ENCODE measurements around the gene DGCR8. TPM values are rescaled to one million over a fixed set of nuclear protein-coding genes. Genes with fewer than 3 reads are reported as not detected.

The DGCR8 gene
- total RNA-seq, 1 donor = 7.9 TPM

- H3K4me1 ChIP-seq (ENCODE audit: insufficient read depth, low read length) = peaks cover 16% of the 10 kb centered on the region
- H3K27me3 ChIP-seq (ENCODE audit: insufficient read depth, low read length) = no peaks in the 10 kb centered on the region
- H3K4me3 ChIP-seq (ENCODE audit: low read length) = no peak overlapping the region
- no peaks in the 10 kb centered on the region for H3K9me3 ChIP-seq (ENCODE audit: low read depth, low read length)
These were observed 56.5 kb downstream of the DGCR8 start for GRCh38 chr22:20136603-20136873.

DNA sequence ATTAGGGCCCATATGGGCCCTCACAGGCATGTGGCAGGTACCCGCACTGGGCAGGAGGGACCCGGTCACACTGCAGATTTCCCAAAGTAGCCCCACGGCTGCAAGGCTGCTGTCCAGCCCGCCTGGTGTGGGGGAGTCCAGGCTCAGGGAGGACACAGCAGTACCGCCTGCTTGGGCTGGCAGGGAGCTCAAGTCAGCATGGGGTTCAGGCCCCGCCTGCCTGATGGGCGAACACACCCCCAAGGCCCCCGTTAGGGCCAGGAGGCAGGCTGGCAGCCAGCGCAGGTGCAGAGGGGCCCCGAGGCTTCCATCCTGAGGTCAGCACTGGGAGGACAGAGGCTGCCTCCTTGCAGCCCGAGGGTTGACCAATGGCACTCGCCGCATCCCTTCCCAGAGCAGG is 57.1 kb downstream of the DGCR8 start:
- H3K4me3 ChIP-seq (ENCODE audit: low read length) = no peak overlapping the region
- no peaks in the 10 kb centered on the region for H3K27me3 ChIP-seq (ENCODE audit: insufficient read depth, low read length)
- H3K4me1 ChIP-seq (ENCODE audit: insufficient read depth, low read length) = peaks cover 16% of the 10 kb centered on the region
- no peaks in the 10 kb centered on the region for H3K9me3 ChIP-seq (ENCODE audit: low read depth, low read length)

DNA sequence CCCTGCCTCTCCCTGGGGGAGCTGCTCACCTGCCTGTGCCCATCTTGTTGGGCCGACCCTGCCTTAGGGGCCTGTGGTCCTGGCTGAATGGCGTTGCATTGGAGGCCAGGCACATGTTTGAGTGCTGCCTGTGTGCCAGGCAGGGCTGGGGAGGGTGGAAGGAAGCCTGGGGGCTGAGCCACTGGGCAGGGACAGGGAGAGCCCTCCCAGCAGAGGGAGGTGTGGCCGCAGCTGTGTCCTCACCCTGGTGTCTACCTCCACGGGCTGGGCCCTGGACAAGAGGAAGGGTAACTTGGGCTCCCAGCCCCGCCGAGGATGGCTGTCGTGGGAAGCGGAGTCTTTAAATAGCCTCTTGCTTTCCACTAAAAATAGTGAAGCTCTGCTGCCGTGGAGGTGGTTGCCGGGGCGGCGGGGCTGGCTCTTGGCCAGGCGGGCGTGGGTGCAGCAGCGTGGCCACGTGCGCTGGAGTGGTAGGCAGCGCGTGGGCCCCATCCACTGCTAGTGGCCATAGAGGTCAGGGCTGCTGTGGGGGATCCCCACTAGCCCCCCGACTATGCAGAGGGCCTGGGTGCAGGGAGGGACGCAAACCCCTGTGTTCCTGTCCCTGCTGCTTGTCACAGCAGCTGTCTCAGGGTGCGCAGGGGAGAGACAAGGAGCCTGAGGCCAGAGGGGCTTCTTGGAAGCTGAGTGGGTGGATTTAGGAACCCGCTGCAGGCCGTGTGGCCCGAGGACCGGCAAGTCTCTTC is 57.8 kb downstream of the DGCR8 start:
- Histone ChIP-seq H3K27me3 (ENCODE audit: insufficient read depth, low read length) (no peaks in the 10 kb centered on the region), H3K4me1 (ENCODE audit: insufficient read depth, low read length) (peaks cover 9% of the 10 kb centered on the region), H3K4me3 (ENCODE audit: low read length) (no peak overlapping the region), H3K9me3 (ENCODE audit: low read depth, low read length) (no peaks in the 10 kb centered on the region)

GRCh38 chr22:20138417-20138738 is 58.3 kb downstream of the DGCR8 start:
- Histone ChIP-seq H3K27me3 (ENCODE audit: insufficient read depth, low read length) (no peaks in the 10 kb centered on the region), H3K4me1 (ENCODE audit: insufficient read depth, low read length) (peaks cover 4% of the 10 kb centered on the region), H3K4me3 (ENCODE audit: low read length) (no peak overlapping the region), H3K9me3 (ENCODE audit: low read depth, low read length) (no peaks in the 10 kb centered on the region)

- Histone ChIP-seq H3K9me3 (ENCODE audit: low read depth, low read length) (no peaks in the 10 kb centered on the region), H3K4me1 (ENCODE audit: insufficient read depth, low read length) (peaks cover 4% of the 10 kb centered on the region), H3K4me3 (ENCODE audit: low read length) (no peak overlapping the region), H3K27me3 (ENCODE audit: insufficient read depth, low read length) (no peaks in the 10 kb centered on the region)
These were observed 58.8 kb downstream of the DGCR8 start for GRCh38 chr22:20138868-20139267.

DNA sequence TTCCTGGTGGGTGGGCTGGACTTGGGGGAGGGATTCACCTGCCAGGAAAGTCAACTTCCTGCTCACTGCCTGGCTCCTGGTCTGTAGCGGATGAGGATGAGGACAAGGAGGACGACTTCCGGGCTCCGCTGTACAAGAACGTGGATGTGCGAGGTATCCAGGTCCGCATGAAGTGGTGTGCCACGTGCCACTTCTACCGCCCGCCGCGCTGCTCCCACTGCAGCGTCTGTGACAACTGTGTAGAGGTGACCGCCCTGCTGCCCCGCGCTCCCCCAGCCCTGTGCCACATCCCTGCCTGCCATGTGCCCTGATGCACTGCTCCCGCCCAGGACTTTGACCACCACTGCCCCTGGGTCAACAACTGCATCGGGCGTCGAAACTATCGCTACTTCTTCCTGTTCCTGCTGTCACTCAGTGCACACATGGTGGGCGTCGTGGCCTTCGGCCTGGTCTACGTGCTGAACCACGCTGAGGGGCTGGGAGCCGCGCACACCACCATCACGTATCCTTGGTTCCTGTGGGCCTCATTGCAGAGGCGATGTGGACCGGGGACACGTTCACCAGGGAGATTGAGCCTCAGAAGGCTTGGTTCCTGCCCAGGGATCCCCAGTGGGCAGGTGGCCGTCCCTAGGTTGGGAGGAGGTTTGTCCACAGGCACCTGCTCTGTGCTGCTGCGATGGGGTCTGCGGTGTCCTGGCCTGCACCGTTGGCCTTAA is 59.5 kb downstream of the DGCR8 start:
- Histone ChIP-seq H3K27me3 (ENCODE audit: insufficient read depth, low read length) (no peaks in the 10 kb centered on the region), H3K4me1 (ENCODE audit: insufficient read depth, low read length) (peaks cover under 1% of the 10 kb centered on the region), H3K4me3 (ENCODE audit: low read length) (no peak overlapping the region), H3K9me3 (ENCODE audit: low read depth, low read length) (no peaks in the 10 kb centered on the region)

GRCh38 chr22:20140107-20140445 is 60.0 kb downstream of the DGCR8 start:
- H3K4me1 ChIP-seq (ENCODE audit: insufficient read depth, low read length) = no peaks in the 10 kb centered on the region
- H3K4me3 ChIP-seq (ENCODE audit: low read length) = no peak overlapping the region
- H3K27me3 ChIP-seq (ENCODE audit: insufficient read depth, low read length) = no peaks in the 10 kb centered on the region
- no peaks in the 10 kb centered on the region for H3K9me3 ChIP-seq (ENCODE audit: low read depth, low read length)

- Histone ChIP-seq H3K27me3 (ENCODE audit: insufficient read depth, low read length) (no peaks in the 10 kb centered on the region), H3K4me1 (ENCODE audit: insufficient read depth, low read length) (no peaks in the 10 kb centered on the region), H3K4me3 (ENCODE audit: low read length) (no peak overlapping the region), H3K9me3 (ENCODE audit: low read depth, low read length) (no peaks in the 10 kb centered on the region)
These were observed 60.5 kb downstream of the DGCR8 start for GRCh38 chr22:20140521-20140964.

DNA sequence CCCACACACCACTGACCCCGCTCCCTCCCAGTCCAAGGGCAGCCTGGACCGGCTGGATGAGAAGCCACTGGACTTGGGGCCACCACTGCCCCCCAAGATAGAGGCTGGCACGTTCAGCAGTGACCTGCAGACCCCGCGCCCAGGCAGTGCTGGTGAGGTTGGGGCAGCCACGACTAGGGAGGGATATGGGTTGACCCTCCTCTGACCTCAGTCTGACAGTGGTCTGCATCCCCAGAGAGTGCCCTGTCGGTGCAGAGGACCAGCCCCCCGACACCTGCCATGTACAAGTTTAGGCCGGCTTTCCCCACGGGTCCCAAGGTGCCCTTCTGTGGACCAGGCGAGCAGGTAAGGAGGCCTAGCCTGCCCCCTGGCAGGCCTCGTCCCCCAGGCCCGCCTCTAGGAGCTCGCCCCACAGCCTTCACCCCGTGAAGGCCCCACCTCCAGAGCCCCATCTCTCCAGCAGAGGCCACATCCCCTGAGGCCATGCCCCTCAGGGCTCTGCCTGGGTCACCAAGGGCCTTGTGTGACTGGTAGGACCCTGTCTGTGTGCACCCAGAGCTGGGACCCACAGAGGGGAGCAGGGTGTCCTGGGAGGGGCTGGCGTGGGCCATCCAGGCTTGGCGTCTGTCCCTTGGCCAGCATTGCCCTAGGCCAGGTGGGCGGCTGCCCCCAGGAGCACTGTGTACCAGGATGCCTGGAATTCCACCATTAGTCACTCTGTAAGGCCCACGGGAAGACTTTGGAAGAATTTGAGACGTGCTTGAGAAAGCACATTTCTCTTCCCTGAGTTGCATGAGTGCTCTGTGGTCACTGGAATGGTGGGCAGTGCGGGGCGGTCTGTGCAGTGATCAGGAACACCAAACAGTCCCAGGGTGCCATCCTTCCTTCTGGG is 61.4 kb downstream of the DGCR8 start:
- H3K27me3 ChIP-seq (ENCODE audit: insufficient read depth, low read length) = no peaks in the 10 kb centered on the region
- no peak overlapping the region for H3K4me3 ChIP-seq (ENCODE audit: low read length)
- H3K4me1 ChIP-seq (ENCODE audit: insufficient read depth, low read length) = no peaks in the 10 kb centered on the region
- no peaks in the 10 kb centered on the region for H3K9me3 ChIP-seq (ENCODE audit: low read depth, low read length)

DNA sequence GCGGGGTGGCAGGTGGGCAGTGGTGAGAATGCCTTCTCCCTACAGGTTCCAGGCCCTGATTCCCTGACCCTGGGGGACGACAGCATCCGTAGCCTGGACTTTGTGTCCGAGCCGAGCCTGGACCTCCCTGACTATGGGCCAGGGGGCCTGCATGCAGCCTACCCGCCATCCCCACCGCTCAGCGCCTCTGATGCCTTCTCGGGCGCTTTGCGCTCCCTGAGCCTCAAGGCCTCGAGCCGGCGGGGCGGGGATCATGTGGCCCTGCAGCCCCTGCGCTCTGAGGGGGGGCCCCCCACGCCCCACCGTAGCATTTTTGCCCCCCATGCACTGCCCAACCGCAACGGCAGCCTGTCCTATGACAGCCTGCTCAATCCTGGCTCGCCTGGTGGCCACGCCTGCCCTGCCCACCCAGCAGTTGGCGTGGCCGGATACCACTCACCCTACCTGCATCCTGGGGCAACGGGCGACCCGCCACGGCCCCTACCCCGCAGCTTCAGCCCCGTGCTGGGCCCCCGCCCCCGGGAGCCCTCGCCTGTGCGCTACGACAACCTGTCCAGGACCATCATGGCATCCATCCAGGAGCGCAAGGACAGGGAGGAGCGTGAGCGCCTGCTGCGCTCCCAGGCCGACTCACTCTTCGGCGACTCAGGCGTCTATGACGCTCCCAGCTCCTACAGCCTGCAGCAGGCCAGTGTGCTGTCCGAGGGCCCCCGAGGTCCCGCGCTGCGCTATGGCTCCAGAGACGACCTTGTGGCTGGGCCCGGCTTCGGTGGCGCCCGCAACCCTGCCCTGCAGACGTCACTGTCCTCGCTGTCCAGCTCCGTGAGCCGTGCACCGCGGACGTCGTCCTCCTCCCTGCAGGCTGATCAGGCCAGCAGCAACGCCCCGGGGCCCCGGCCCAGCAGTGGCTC is 62.9 kb downstream of the DGCR8 start:
- Histone ChIP-seq H3K4me1 (ENCODE audit: insufficient read depth, low read length) (no peaks in the 10 kb centered on the region), H3K27me3 (ENCODE audit: insufficient read depth, low read length) (no peaks in the 10 kb centered on the region), H3K9me3 (ENCODE audit: low read depth, low read length) (no peaks in the 10 kb centered on the region), H3K4me3 (ENCODE audit: low read length) (no peak overlapping the region)

GRCh38 chr22:20143883-20144665 is 64.0 kb downstream of the DGCR8 start:
- H3K9me3 ChIP-seq (ENCODE audit: low read depth, low read length) = no peaks in the 10 kb centered on the region
- no peaks in the 10 kb centered on the region for H3K27me3 ChIP-seq (ENCODE audit: insufficient read depth, low read length)
- no peaks in the 10 kb centered on the region for H3K4me1 ChIP-seq (ENCODE audit: insufficient read depth, low read length)
- no peak overlapping the region for H3K4me3 ChIP-seq (ENCODE audit: low read length)

- H3K27me3 ChIP-seq (ENCODE audit: insufficient read depth, low read length) = no peaks in the 10 kb centered on the region
- no peak overlapping the region for H3K4me3 ChIP-seq (ENCODE audit: low read length)
- no peaks in the 10 kb centered on the region for H3K4me1 ChIP-seq (ENCODE audit: insufficient read depth, low read length)
- no peaks in the 10 kb centered on the region for H3K9me3 ChIP-seq (ENCODE audit: low read depth, low read length)
These were observed 65.3 kb downstream of the DGCR8 start for GRCh38 chr22:20145206-20145831.

GRCh38 chr22:20145832-20146223 is 65.8 kb downstream of the DGCR8 start:
- H3K4me3 ChIP-seq (ENCODE audit: low read length) = no peak overlapping the region

GRCh38 chr22:20146777-20147176 is 66.7 kb downstream of the DGCR8 start:
- Histone ChIP-seq H3K4me1 (ENCODE audit: insufficient read depth, low read length) (no peaks in the 10 kb centered on the region), H3K4me3 (ENCODE audit: low read length) (no peak overlapping the region), H3K9me3 (ENCODE audit: low read depth, low read length) (no peaks in the 10 kb centered on the region), H3K27me3 (ENCODE audit: insufficient read depth, low read length) (no peaks in the 10 kb centered on the region)

More at GRCh38 chr22:20145832-20146223, 65.8 kb downstream of the DGCR8 start:
- H3K9me3 ChIP-seq (ENCODE audit: low read depth, low read length) = no peaks in the 10 kb centered on the region
- H3K4me1 ChIP-seq (ENCODE audit: insufficient read depth, low read length) = no peaks in the 10 kb centered on the region
- no peaks in the 10 kb centered on the region for H3K27me3 ChIP-seq (ENCODE audit: insufficient read depth, low read length)
